HG03108 (cell line): ENCODE results near the gene PARP8.
"Not testable (repeated sequence)": the region's sequence is repeated elsewhere in the genome, so short reads cannot be mapped to it uniquely, and the experiment has no call there.

Experiments
- ATAC-seq: cut with Tn5 transposase; IDR thresholded peaks from one replicate; pipeline ENCODE4 v1.9.1; 2021; ENCODE audit warnings: moderate library complexity; ENCODE audit not compliant: unreplicated experiment

PARP8 gene, protein sequence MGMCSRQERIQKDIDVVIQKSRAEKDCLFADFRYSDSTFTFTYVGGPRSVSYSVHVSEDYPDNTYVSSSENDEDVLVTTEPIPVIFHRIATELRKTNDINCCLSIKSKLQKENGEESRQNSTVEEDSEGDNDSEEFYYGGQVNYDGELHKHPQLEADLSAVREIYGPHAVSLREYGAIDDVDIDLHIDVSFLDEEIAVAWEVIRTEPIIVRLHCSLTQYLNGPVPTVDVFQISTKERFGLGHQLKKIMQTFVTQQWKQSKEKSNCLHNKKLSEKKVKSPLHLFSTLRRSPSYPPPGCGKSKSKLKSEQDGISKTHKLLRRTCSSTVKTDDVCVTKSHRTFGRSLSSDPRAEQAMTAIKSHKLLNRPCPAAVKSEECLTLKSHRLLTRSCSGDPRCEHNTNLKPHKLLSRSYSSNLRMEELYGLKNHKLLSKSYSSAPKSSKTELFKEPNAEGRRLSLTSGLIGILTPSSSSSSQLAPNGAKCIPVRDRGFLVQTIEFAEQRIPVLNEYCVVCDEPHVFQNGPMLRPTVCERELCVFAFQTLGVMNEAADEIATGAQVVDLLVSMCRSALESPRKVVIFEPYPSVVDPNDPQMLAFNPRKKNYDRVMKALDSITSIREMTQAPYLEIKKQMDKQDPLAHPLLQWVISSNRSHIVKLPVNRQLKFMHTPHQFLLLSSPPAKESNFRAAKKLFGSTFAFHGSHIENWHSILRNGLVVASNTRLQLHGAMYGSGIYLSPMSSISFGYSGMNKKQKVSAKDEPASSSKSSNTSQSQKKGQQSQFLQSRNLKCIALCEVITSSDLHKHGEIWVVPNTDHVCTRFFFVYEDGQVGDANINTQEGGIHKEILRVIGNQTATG

DNA sequence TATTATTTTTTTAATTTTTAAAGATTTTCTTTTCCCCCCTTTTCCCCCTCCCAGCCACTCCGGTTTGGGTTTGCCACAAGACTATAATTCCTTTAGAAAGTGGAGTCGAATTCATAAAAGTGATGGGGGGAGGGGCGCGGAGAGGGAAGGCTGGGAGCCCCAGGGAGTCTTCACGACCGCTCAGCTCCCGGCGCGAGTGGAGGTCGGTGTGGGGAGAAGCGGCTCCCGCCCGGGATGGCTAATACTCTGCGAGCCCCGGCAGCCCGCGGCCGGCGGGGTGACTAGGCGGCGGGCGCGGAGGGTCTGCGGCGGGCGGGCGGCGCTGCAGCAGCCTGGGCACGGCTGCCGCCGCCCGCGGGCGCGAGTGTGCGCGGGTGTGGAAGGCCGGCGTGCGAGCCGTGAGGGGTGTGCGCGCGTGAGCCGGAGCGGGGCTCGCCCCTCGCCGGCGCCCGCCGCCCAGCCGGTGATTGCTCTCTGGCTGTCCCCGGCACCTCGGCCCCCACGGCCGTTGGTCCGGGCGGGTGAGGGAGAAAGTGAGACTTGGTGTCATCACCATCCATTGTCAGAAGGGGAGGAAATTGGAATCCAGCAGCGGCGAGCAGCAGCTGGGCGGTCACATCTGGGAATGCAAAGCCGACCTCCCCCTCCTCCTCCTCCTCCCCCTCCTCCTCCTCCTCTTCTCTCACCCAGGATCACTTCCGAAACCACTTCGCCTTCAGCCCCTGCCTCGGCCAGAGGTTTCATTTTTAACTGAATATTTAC lies at the start of gene PARP8:
Gene PARP8 (plus strand): TSS at position 377 of the 762 bp plus-strand sequence. CDS start 459 bp downstream, outside the sequence.
- no peak for ATAC-seq

DNA sequence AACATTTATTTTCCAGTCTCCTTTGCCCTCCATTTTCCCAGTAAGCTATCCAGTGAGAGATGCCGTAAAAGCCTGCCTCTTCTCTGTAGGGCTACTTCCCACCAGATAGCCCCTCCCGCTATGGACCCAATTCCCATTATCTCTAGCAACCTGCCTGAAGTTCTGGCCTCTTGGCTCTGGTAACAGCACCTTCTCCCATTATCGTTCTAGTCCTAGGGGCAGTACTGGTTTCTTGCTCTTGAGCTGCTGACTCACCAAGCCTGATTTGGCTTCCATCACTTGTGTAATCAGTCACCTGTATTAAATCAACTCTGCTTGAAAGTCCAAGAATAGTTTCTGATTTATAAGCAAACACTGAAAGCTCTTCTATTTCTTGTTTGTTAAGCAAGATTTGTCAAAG lies 42.8 kb upstream of the PARP8 start:
- no peak for ATAC-seq

DNA sequence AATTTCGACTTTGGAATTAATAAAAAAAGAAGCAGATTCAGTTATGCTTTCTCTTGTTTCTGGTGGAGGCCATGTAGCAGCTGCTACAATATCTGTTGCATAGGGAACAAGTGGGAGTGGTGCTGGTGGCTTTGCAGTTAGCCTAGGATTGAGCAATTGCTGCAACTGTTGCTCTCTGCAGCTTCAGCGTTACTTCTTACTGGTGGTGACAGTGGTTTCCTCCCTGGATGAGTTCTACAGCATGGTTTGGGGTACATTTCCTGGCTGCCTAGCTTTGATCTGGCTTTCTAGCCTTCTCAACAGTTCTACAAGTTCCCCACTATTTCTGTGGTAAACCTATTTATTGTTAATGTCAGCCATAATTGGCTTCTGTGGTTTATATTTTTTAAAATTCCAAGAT lies 31.6 kb upstream of the PARP8 start:
- not testable (repeated sequence) for ATAC-seq

DNA sequence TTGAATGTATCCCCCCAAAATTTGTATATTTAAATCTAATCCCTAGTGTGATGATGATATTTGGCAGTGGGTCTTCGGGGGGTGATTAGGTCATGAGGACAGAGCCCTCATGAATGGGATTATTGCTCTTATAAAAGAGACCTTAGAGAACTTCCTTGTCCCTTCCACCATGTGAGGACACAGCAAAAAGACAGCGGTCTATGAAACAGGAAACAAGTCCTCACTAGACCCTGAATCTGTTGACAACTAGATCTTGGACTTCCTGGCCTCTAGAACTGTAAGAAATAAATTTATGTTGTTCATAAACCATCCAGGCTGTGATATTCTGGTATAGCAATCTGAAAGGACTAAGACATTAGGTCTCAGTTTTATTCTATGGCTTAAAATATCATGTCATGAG lies 28.9 kb upstream of the PARP8 start:
- not testable (repeated sequence) for ATAC-seq

DNA sequence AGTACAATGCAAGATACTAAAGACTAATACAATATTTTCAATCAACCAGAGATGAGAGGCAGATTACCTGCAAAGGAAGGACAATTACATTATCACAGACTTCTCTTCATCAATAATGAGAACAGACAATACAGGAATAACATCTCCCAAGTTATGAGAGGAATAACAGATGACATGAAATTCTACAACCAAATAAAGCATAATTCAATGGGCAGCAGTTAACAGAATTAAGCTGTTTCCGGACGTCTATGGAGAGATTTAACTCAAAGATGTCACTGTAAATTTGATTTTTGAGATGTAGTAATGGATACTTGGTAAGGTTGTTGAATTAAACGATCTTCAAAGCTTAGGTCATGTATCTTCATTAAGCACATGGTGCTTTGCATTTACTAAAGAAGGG lies 19.8 kb upstream of the PARP8 start:
- ATAC-seq = no peak

DNA sequence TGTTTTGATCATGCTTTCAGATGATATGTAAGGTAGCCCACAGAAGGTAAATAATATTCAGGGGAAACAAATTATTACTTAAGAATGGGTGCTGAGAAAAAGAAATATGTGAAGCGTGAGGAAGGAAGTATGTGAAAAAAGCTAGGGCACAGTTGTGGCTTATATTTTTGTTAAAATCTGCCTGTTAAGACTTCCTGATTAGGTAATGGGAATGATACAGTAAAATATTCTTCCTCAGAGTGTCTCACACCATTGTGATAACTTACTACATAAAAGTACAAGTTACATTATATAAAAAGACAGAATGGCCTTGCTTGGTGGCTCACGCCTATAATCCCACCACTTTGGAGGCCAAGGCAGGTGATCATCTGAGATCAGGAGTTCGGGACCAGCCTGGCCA lies 18.7 kb upstream of the PARP8 start:
- no peak for ATAC-seq

DNA sequence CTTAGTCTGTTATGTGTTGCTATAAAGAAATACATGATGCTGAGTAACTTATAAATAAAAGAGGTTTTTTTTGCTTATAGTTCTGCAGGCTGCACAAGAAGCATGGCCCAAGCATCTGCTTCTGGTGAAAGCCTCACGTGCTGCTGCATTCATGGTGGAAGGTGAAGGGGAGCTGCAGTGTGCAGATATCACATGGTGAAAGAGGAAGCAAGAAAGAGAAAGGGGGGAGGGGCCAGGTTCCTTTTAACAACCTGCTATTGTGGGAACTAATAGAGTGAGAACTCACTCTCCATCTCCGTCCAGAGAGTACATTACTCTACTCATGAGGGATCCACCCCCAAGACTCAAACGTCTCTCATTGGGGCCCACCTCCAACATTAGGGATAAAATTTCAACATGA lies 12.5 kb upstream of the PARP8 start:
- ATAC-seq = peak; percentile 91

DNA sequence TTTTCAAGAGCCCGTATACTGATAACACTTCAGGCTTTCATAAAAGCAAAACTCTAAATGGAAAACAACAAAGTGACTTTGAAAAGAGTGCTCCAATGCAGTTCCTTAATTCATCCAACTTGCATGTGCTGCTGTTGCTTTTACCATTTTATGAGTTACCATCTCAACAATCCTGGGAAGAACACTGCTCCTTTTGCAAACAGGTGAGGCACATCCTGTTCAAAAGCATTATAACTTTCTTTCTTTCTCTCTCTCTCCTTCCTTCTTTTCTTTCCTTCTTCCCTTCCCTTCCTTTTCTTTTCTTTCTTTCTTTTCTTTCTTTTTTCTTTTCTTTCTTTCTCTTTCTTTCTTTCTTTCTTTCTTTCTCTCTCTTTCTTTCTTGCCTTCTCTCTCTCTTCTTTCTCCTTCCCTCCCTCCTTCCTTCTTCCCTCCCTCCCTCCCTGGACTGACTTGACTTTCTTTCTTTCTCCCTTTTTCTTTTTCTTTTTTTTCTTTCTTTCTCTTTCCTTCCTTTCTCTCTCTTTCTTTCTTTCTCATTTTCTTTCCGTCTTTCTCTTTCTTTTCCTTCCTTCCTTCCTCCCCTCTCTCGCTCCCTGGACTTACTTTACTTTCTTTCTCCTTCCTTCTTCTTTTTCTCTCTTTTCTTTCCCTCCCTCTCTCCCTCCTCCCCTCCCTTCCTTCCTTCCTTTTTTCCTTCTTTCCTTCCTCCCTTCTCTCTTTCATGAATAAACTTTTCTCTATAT lies 11.2 kb upstream of the PARP8 start:
- no peak for ATAC-seq

DNA sequence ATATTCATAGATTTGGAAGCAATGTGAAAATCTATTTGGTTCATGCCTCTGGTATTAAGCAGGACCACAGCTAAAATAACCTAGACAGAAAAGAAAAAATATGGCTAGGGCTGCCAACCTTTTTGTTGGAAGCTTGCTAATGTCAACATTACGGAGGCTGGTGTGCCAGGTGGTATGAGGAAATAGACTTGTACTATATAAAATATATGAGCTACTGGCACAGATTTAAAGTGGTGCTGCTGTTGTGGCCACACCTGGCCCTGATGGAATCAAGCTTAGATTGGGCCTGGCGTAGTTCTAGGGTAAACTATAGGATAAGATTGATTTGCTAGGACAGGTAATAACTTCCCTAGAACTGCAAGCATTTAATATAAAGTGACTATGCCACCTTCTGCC lies 10.6 kb upstream of the PARP8 start:
- ATAC-seq = no peak

DNA sequence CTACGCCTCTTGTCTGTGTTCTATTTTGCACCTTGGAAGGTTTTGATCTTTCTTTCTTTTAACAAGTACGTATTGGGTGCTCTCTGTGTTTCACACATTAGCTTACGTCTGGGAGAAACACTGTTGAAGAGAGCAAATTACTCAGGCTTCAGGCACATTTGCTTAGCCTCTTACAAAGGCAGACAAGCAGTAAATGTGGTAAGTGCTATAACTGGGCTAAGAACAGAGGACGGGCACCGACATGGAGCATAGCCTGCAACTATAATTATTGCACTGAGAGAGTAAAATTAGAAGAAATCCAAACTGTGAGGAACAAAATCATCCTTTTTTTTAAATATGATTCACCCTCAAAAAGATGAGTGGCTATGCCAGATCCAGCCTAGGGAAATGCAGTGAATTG lies 9.4 kb upstream of the PARP8 start:
- ATAC-seq = no peak

DNA sequence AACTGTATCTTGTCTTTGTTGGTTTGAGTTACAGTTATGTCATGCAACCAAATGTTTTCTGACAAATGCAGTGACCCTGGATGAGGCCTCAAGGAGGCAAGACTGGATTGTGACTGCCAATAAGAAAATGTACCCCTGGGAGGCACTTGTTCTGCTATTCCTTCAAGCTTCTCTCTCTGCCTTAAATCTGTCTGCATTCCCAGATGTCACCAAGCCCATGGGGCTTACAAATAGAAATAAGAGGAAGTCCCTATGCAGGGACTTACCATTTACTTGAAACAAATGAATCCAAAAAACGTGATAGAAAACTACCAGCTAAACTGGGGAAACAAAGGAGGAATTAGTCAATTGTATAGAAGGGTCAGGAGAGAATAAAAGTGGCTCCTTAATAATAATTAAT lies 8.2 kb upstream of the PARP8 start:
- ATAC-seq = no peak

DNA sequence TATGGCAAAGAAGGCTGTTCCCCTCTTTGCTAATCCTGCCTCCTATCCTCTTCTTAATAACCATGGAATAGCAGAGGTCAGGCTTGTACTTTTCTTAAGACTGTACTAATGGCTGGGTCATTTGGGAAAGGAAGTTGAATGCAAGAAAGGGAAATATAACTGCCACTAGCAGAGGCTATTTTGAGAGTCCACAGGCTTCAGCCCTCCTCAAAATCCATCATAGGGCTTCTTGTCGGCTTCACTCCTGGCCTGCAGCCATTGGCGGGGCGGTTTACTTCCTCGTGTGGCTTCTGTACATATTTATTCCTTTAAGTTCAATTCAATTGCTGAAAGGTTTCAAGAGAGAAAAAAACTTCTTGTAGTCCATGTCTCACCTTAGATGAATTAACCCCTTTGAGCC lies 2.8 kb upstream of the PARP8 start:
- ATAC-seq = no peak

DNA sequence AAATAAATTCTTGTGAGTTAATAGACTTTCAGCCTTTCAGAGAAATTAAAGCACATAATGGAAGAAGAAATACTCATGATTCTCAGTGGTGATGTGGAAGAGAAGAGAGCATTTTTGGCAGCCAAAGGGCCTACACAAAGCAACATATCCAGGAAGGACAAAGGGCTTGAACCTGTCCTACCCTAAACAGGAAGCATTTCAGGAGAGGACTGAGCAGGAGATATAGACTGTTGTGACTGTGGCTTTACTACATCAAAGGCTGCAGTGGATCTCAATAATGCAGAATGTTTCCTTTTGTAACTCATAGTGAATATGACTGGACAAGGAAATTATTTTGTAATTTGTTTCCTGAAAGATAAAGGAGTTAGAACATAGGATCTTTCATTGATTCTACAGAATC lies 1.3 kb upstream of the PARP8 start:
- ATAC-seq = no peak

DNA sequence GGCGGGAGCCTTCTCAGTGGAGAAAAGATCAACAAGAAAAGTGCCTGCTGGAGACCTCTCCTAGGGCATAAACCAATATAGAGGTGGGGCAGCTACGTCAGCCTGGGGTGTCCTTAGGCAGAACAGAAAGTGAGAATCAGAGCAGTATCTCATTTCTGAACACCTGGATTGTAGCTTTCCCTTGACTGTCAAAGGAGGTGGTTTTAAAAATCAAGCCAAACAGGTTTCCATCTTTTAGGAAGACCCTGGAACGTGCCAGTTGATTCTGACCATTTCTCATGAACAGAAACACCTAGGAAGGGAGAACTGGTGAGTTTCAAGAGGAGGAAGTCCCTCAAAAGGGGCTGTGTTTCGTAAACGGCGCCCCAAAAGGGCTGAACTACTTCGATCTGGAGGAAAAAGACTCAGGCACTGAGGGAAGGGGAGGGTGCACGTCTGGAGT lies 655 bp upstream of the PARP8 start:
- ATAC-seq = not testable (repeated sequence)

DNA sequence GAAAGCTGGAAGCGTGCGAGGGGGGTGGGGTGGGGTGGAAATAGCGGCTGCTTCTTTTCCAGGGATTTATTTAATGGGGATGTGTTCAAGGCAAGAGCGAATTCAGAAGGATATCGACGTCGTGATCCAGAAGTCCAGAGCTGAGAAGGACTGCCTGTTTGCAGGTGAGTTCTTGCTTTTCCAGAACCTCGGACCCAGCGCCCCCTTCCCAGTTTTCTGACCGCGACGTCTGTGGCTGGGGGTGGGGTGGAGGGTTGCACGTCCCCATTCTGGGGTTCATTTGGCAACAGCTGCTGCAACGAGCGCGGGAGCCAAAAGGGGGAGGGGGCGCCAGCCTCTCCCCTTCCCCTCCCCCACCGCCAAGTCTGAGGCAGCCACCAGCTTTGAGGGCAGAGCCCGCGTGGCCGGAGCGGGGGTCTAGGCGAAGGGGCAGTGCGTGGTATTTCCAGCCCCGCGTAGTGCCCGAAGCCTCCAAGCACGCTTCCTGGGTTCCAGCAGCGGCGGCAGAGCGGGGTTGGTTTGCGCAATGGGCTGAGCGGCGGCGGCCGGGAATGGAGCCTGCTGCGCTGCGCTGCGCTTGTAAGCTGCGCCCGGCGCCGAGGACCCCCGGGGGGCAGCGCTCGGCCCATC lies 701 bp downstream of the PARP8 start:
- ATAC-seq = peak; percentile 33

DNA sequence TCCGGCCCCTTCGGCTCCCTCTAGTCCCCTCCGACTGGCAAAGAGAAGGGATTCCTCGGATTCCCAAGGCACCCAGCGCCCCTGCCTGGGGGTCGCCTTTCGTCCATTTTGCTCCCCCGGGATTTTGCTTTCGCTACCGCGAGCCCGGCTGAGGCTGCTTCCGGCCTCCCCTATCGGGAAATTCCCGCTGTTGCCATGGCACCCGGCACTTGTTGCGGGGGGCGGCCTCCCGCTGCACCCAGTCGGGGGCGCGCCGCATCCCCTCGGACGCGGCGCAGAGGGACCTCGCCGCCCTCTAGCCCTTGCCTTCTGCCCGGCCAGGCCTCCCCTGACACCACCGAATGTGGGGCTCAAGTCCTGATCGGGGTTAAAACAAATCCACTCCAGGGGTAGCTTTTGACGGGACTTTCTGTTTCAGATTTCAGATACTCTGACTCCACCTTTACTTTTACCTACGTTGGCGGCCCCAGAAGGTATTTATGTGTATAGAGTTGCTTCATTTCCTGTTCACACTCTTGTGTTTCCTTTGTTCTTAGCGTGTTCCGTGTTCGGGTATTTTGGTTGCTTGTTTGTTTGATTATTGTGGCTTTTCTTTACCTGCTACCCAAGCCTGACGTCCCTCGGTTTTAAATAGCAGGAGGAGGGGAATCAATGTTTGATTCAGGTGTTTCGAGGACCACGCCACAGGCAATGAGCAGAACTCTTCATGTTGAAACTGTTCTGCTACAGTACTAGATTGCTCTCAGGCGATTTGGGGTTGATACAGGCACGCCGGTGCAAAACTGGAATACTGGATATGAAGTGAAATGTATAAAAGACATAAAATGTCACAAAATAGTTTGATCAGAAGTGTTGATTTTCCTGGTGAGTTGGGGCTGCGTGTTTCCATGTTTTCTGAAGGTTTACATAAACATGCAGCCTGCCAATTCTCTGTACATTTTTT lies 1.5 kb downstream of the PARP8 start:
- ATAC-seq = peak; percentile 84

DNA sequence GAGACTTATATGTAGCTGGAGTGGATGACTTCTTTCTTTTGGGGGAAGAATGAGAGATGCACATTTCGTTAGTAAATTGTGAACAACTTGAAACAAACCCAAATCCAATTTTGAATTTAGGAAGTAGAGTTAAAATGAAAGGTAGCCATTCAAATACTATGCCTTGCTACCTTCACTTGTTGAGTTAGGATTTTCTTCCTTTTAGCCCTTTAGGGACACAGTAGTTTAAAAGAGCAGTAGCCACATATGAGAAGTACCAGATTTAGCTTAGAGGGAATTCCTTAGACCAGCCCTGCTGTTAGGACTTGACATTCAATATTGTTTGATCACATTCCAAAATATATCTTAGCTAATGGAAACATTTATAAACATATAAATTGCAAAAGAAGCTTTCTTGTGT lies 2.2 kb downstream of the PARP8 start:
- ATAC-seq = not testable (repeated sequence)

DNA sequence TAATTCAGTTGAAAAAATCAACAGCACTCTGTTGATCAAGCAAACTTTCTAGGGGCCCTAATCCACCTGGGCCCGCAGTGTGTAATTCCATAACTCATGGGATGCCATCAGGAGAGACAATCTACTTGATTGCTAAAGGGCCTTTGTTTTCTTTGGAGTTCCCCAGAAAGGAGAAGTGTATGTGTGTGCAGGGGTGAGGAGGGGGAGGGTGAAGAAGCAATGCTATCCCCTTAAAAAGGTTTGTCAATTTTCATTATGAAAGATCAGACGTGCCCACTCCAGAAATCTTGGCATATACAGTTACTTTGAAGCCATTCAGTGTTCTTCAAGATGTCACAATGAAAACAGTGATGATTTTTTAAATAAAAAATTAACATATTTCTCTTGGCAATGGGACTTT lies 6.2 kb downstream of the PARP8 start:
- no peak for ATAC-seq

DNA sequence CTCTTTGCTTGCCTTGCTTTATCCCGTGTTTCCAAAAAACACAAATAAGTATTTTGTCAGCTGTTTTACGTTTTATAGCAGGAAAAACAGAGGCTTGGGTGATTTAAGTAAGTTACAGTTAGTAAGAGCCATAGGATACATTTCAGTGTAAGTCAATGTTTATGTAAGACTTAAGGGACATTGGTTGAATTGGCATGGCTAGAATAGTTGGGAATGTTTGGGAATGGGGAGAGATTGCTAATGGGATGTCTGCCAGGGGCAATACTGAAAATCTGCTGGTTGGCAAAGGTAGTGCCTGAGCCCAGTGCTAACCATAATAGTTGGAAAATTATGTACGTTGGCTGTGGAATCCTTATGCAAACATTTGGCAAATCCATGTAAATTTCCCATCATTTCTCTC lies 7.0 kb downstream of the PARP8 start:
- not testable (repeated sequence) for ATAC-seq
